ENCODE results near the gene MORC2. TPM values are rescaled to one million over a fixed set of nuclear protein-coding genes. Genes with fewer than 3 reads are reported as not detected.

The MORC2 gene
- total RNA-seq, 1 donor from 2014 or later = 15.7 TPM

- no peaks in the 10 kb centered on the region for H3K27me3 ChIP-seq (ENCODE audit: control insufficient read depth in 3 of 3, insufficient read depth in 3 of 3, low read length in 3 of 3)
- no peaks in the 10 kb centered on the region for H3K9me3 ChIP-seq (ENCODE audit: control insufficient read depth in 3 of 3, low read length in 3 of 3)
- H3K9ac ChIP-seq (ENCODE audit: low read depth in 1 of 3, low read length in 3 of 3) = no peak overlapping the region
- H3K4me3 ChIP-seq (ENCODE audit: low read length in 3 of 3) = no peak overlapping the region
- H3K36me3 ChIP-seq (ENCODE audit: control insufficient read depth in 3 of 3, insufficient read depth in 3 of 3, low read length in 3 of 3) = no peaks in the 10 kb centered on the region
- H3K4me1 ChIP-seq (ENCODE audit: control insufficient read depth in 3 of 3, insufficient read depth in 3 of 3, low read length in 3 of 3) = no peaks in the 10 kb centered on the region
- no peak overlapping the region for H3K27ac ChIP-seq (ENCODE audit: low read depth, low read length)
Measured at GRCh38 chr22:30984317-30984716, 15.7 kb upstream of the MORC2 start.

DNA sequence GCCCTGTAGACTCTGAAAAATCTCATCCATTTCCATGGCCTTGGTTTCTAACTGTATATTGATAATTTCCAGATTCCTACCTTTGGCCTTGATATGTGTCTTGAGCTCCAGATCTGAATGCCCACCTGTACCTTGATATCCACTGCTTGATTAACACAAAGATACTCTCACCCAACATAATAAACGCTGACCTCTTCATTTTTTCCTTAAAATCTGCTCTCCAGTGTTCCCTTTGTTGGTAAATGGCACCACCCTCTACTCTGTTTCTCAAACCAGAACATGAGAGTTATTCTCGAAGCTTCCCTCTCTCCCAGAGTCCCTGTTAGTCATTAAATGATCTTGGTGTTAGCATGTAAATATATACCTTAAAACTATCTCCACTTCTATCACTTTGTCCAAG is 13.9 kb upstream of the MORC2 start:
- H3K27ac ChIP-seq (ENCODE audit: low read depth, low read length) = no peak overlapping the region

GRCh38 chr22:30979932-30980331 is 11.4 kb upstream of the MORC2 start:
- no peak overlapping the region for H3K4me3 ChIP-seq (ENCODE audit: low read length in 3 of 3)
- H3K36me3 ChIP-seq (ENCODE audit: control insufficient read depth in 3 of 3, insufficient read depth in 3 of 3, low read length in 3 of 3) = peaks cover 0 to 7% (median 3%) of the 10 kb centered on the region in 3 donors
- no peaks in the 10 kb centered on the region for H3K4me1 ChIP-seq (ENCODE audit: control insufficient read depth in 3 of 3, insufficient read depth in 3 of 3, low read length in 3 of 3)
- no peaks in the 10 kb centered on the region for H3K27me3 ChIP-seq (ENCODE audit: control insufficient read depth in 3 of 3, insufficient read depth in 3 of 3, low read length in 3 of 3)
- no peak overlapping the region for H3K9ac ChIP-seq (ENCODE audit: low read depth in 1 of 3, low read length in 3 of 3)
- peaks cover 0 to 2% (median 0%) of the 10 kb centered on the region in 3 donors for H3K9me3 ChIP-seq (ENCODE audit: control insufficient read depth in 3 of 3, low read length in 3 of 3)
- H3K27ac ChIP-seq (ENCODE audit: low read depth, low read length) = no peak overlapping the region

More for the DNA sequence above, 13.9 kb upstream of the MORC2 start:
- Histone ChIP-seq H3K4me3 (ENCODE audit: low read length in 3 of 3) (no peak overlapping the region), H3K9ac (ENCODE audit: low read depth in 1 of 3, low read length in 3 of 3) (no peak overlapping the region), H3K4me1 (ENCODE audit: control insufficient read depth in 3 of 3, insufficient read depth in 3 of 3, low read length in 3 of 3) (no peaks in the 10 kb centered on the region), H3K36me3 (ENCODE audit: control insufficient read depth in 3 of 3, insufficient read depth in 3 of 3, low read length in 3 of 3) (no peaks in the 10 kb centered on the region), H3K27me3 (ENCODE audit: control insufficient read depth in 3 of 3, insufficient read depth in 3 of 3, low read length in 3 of 3) (no peaks in the 10 kb centered on the region), H3K9me3 (ENCODE audit: control insufficient read depth in 3 of 3, low read length in 3 of 3) (no peaks in the 10 kb centered on the region)

DNA sequence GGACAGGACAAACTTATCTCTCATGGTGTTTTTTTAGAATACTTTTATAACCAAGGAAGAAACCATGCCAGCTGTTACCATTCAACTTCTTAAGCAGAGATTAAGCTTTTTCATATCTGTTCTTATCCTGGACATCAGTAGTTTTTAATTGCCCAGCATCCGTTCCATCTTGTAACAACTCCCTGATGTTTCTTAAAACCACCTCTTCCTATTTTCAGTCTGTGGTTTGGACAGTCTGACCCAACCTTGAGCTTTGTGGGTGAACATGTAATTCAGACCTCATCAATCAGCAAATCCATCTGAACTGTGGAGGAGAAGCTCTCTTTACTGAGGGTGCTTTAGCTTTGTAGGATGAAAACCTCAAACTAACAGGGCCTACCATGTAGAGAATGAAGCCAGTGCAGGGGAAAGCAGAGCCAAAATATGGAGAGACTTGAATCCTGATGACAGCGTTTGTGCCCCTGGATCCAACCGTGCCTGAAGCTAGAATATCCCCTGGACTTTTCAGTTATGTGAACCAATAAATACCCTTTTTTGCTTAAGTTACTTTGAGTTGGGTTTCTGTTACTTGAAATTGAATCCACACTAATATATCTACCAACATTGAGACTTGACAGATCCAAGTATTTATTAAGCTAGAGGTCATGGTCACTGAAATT is 9.9 kb upstream of the MORC2 start:
- Histone ChIP-seq H3K27ac (ENCODE audit: low read depth, low read length) (no peak overlapping the region), H3K9ac (ENCODE audit: low read depth in 1 of 3, low read length in 3 of 3) (no peak overlapping the region), H3K36me3 (ENCODE audit: control insufficient read depth in 3 of 3, insufficient read depth in 3 of 3, low read length in 3 of 3) (peaks cover 4 to 18% (median 10%) of the 10 kb centered on the region in 3 donors), H3K27me3 (ENCODE audit: control insufficient read depth in 3 of 3, insufficient read depth in 3 of 3, low read length in 3 of 3) (no peaks in the 10 kb centered on the region), H3K4me3 (ENCODE audit: low read length in 3 of 3) (no peak overlapping the region), H3K4me1 (ENCODE audit: control insufficient read depth in 3 of 3, insufficient read depth in 3 of 3, low read length in 3 of 3) (no peaks in the 10 kb centered on the region), H3K9me3 (ENCODE audit: control insufficient read depth in 3 of 3, low read length in 3 of 3) (peaks cover 0 to 2% (median 0%) of the 10 kb centered on the region in 3 donors)

DNA sequence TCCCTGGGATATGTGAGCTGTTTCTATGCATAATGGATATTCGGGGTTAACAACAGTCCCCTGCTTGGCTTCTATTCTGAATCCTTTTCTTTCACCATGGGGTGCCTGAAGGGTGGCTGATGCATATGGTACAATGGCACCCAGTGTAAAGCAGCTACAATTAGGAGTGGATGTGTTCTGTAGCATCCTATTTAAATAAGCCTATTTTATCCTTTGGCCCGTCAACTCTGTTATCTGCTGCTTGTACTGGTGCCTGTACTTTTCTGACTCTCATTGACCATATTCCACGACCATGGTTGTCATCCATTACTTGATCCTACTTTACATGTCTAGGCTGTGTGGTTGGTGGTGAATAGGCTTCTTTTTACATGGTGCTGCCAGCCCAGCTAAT is 1.8 kb upstream of the MORC2 start:
- Histone ChIP-seq H3K27me3 (ENCODE audit: control insufficient read depth in 3 of 3, insufficient read depth in 3 of 3, low read length in 3 of 3) (no peaks in the 10 kb centered on the region), H3K27ac (ENCODE audit: low read depth, low read length) (peak overlapping the region; percentile 95), H3K4me3 (ENCODE audit: low read length in 3 of 3) (peak overlapping the region; percentile 76 to 95 (median 79)), H3K9me3 (ENCODE audit: control insufficient read depth in 3 of 3, low read length in 3 of 3) (peaks cover 0 to 3% (median 0%) of the 10 kb centered on the region in 3 donors), H3K4me1 (ENCODE audit: control insufficient read depth in 3 of 3, insufficient read depth in 3 of 3, low read length in 3 of 3) (peaks cover 6 to 50% (median 42%) of the 10 kb centered on the region in 3 donors), H3K9ac (ENCODE audit: low read depth in 1 of 3, low read length in 3 of 3) (peak overlapping the region; percentile 85 to 87 (median 86)), H3K36me3 (ENCODE audit: control insufficient read depth in 3 of 3, insufficient read depth in 3 of 3, low read length in 3 of 3) (peaks cover 15 to 33% (median 31%) of the 10 kb centered on the region in 3 donors)

- peak overlapping the region; percentile 85 to 87 (median 86) for H3K9ac ChIP-seq (ENCODE audit: low read depth in 1 of 3, low read length in 3 of 3)
- no peaks in the 10 kb centered on the region for H3K27me3 ChIP-seq (ENCODE audit: control insufficient read depth in 3 of 3, insufficient read depth in 3 of 3, low read length in 3 of 3)
- H3K27ac ChIP-seq (ENCODE audit: low read depth, low read length) = peak overlapping the region; percentile 95
- peaks cover 0 to 3% (median 0%) of the 10 kb centered on the region in 3 donors for H3K9me3 ChIP-seq (ENCODE audit: control insufficient read depth in 3 of 3, low read length in 3 of 3)
- H3K4me3 ChIP-seq (ENCODE audit: low read length in 3 of 3) = peak overlapping the region; percentile 76 to 95 (median 79)
- peaks cover 9 to 56% (median 43%) of the 10 kb centered on the region in 3 donors for H3K4me1 ChIP-seq (ENCODE audit: control insufficient read depth in 3 of 3, insufficient read depth in 3 of 3, low read length in 3 of 3)
- peaks cover 15 to 27% (median 26%) of the 10 kb centered on the region in 3 donors for H3K36me3 ChIP-seq (ENCODE audit: control insufficient read depth in 3 of 3, insufficient read depth in 3 of 3, low read length in 3 of 3)
Measured at GRCh38 chr22:30969532-30970355, 1.2 kb upstream of the MORC2 start.

GRCh38 chr22:30968924-30969531 is 454 bp upstream of the MORC2 start, which contains the start of gene TUG1:
TUG1 (plus strand) TSS chr22:30969265.
- Histone ChIP-seq H3K9me3 (ENCODE audit: control insufficient read depth in 3 of 3, low read length in 3 of 3) (peaks cover 0 to 3% (median 0%) of the 10 kb centered on the region in 3 donors), H3K9ac (ENCODE audit: low read depth in 1 of 3, low read length in 3 of 3) (peak within 1 kb of the TSS; percentile 85 to 87 (median 86)), H3K27me3 (ENCODE audit: control insufficient read depth in 3 of 3, insufficient read depth in 3 of 3, low read length in 3 of 3) (no peaks in the 10 kb centered on the region), H3K4me1 (ENCODE audit: control insufficient read depth in 3 of 3, insufficient read depth in 3 of 3, low read length in 3 of 3) (peaks cover 9 to 63% (median 43%) of the 10 kb centered on the region in 3 donors), H3K4me3 (ENCODE audit: low read length in 3 of 3) (peak within 1 kb of the TSS; percentile 76 to 95 (median 79)), H3K27ac (ENCODE audit: low read depth, low read length) (peak within 1 kb of the TSS; percentile 95), H3K36me3 (ENCODE audit: control insufficient read depth in 3 of 3, insufficient read depth in 3 of 3, low read length in 3 of 3) (peaks cover 15 to 26% (median 24%) of the 10 kb centered on the region in 3 donors)

GRCh38 chr22:30964858-30965257 is 3.7 kb downstream of the MORC2 start:
- no peaks in the 10 kb centered on the region for H3K36me3 ChIP-seq (ENCODE audit: control insufficient read depth in 3 of 3, insufficient read depth in 3 of 3, low read length in 3 of 3)
- H3K27me3 ChIP-seq (ENCODE audit: control insufficient read depth in 3 of 3, insufficient read depth in 3 of 3, low read length in 3 of 3) = no peaks in the 10 kb centered on the region

GRCh38 chr22:30955153-30955552 is 13.4 kb downstream of the MORC2 start:
- no peaks in the 10 kb centered on the region for H3K27me3 ChIP-seq (ENCODE audit: control insufficient read depth in 3 of 3, insufficient read depth in 3 of 3, low read length in 3 of 3)
- H3K9ac ChIP-seq (ENCODE audit: low read depth in 1 of 3, low read length in 3 of 3) = no peak overlapping the region
- H3K4me1 ChIP-seq (ENCODE audit: control insufficient read depth in 3 of 3, insufficient read depth in 3 of 3, low read length in 3 of 3) = peaks cover 0 to 2% (median 0%) of the 10 kb centered on the region in 3 donors
- H3K27ac ChIP-seq (ENCODE audit: low read depth, low read length) = no peak overlapping the region
- H3K36me3 ChIP-seq (ENCODE audit: control insufficient read depth in 3 of 3, insufficient read depth in 3 of 3, low read length in 3 of 3) = peaks cover 3 to 20% (median 13%) of the 10 kb centered on the region in 3 donors
- no peaks in the 10 kb centered on the region for H3K9me3 ChIP-seq (ENCODE audit: control insufficient read depth in 3 of 3, low read length in 3 of 3)
- H3K4me3 ChIP-seq (ENCODE audit: low read length in 3 of 3) = no peak overlapping the region

More at GRCh38 chr22:30964858-30965257, 3.7 kb downstream of the MORC2 start:
- H3K4me1 ChIP-seq (ENCODE audit: control insufficient read depth in 3 of 3, insufficient read depth in 3 of 3, low read length in 3 of 3) = peaks cover 3 to 48% (median 23%) of the 10 kb centered on the region in 3 donors
- no peak overlapping the region for H3K27ac ChIP-seq (ENCODE audit: low read depth, low read length)
- H3K9me3 ChIP-seq (ENCODE audit: control insufficient read depth in 3 of 3, low read length in 3 of 3) = no peaks in the 10 kb centered on the region
- H3K9ac ChIP-seq (ENCODE audit: low read depth in 1 of 3, low read length in 3 of 3) = no peak overlapping the region
- H3K4me3 ChIP-seq (ENCODE audit: low read length in 3 of 3) = no peak overlapping the region

All from skeletal muscle tissue (tissue), 4 donors.